ENCODE results near the gene ZC3H6.

GRCh38 chr2:112301973-112302372, 26.6 kb downstream of the ZC3H6 start:
- no peak for TF ChIP-seq CTCF (conservative IDR thresholded peaks at IDR 0.05; ENCODE audit: low read length)
- no peak for TF ChIP-seq EZH2phosphoT487 (IDR thresholded peaks at IDR 0.05; ENCODE audit: borderline replicate concordance)
